K562 (cell line): ENCODE data around the gene SPHK1. TPM values are rescaled to one million over a fixed set of nuclear protein-coding genes. Genes with fewer than 3 reads are reported as not detected.

Experiments used
- CHD2 ChIP-seq: IDR thresholded peaks from 2 replicates; pipeline ENCODE4 v1.6.1; 2011; ENCODE audit warnings: low read depth, low read length
- CREB1 ChIP-seq, 2 experiments: sonication (generic) in 1 of 2; formaldehyde crosslinking in 1 of 2; IDR thresholded peaks; 2 replicates each; pipeline versions ENCODE4 v1.6.1 to v1.8.0; 2012 to 2022; ENCODE audit warnings: inconsistent platforms in 1 of 2, mild to moderate bottlenecking in 1 of 2, missing genetic modification reagents in 1 of 2, moderate library complexity in 1 of 2
- MAZ ChIP-seq, 2 experiments: fragments of 450-650 bp in 1 of 2; sonication (generic) in 1 of 2; formaldehyde crosslinking; IDR thresholded peaks in 1 of 2; conservative IDR thresholded peaks in 1 of 2; 2 replicates each; pipeline versions ENCODE4 v1.4.0 to v1.5.0; 2020; ENCODE audit warnings: mild to moderate bottlenecking in 1 of 2, missing genetic modification reagents in 1 of 2
- NR3C1 ChIP-seq: sonication (generic); formaldehyde crosslinking; IDR thresholded peaks from 2 replicates; pipeline ENCODE4 v1.8.1; 2022; ENCODE audit warnings: missing genetic modification reagents
- PTRF ChIP-seq: fragments of 450-650 bp; IDR thresholded peaks from 2 replicates; pipeline ENCODE4 v1.6.1; 2016; ENCODE audit warnings: mild to moderate bottlenecking, missing genetic modification characterization, missing compliant biosample characterization
- polyA plus RNA-seq, 8 experiments: library from polyadenylated mRNA; depleted of rRNA in 4 of 8; stranded (reverse) in 5 of 8; unstranded in 3 of 8; fragments of >200 nt; fragmentation: Nextera tagmentation in 2 of 8; fragmentation: Illumina TruSeq in 1 of 8; extraction: Ambion mirVana in 2 of 8; extraction: Trizol in 1 of 8; gene quantifications; 2 replicates each; pipeline versions ENCODE4 v1.2.1 to v1.2.3, GENCODE V29; 2011 to 2014; ENCODE audit warnings: inconsistent platforms in 1 of 8, missing spikeins in 1 of 8
- total RNA-seq, 7 experiments: library from RNA; depleted of rRNA in 6 of 7; stranded (reverse); fragments of >200 nt in 6 of 7; fragmentation: Illumina TruSeq in 2 of 7; extraction: Trizol in 2 of 7; gene quantifications; 2 replicates each; pipeline versions ENCODE4 v1.2.1 to v1.2.3, GENCODE V29; 2011 to 2021; ENCODE audit warnings: low replicate concordance in 1 of 7
- TF ChIP-seq, protein P1 (sequence below): sonication (generic); formaldehyde crosslinking; IDR thresholded peaks from 2 replicates; pipeline ENCODE4 v1.8.1; 2022; ENCODE audit warnings: missing genetic modification reagents
- TF ChIP-seq, protein P2 (sequence below): fragments of 250-450 bp; sonication (Bioruptor Pico); IDR thresholded peaks from 2 replicates; pipeline ENCODE4 v1.8.0; 2022; ENCODE audit warnings: moderate library complexity, mild to moderate bottlenecking, inconsistent platforms
- TF ChIP-seq, protein P3 (sequence below), 2 experiments: fragments of 150-350 bp in 1 of 2; IDR thresholded peaks; 2 replicates each; pipeline ENCODE4 v1.6.1; 2012 to 2016; ENCODE audit warnings: low read depth in 2 of 2, low read length in 2 of 2, mild to moderate bottlenecking in 1 of 2, moderate library complexity in 1 of 2
- TF ChIP-seq, protein P4 (sequence below): fragments of 200-600 bp; sonication (generic); IDR thresholded peaks from one replicate; pipeline ENCODE4 v1.6.1; 2012; ENCODE audit warnings: mild to moderate bottlenecking, low read depth, low read length, inconsistent platforms

Gene SPHK1
- total and polyA plus RNA-seq, 9 of the 15 experiments (the other 6 are each of a cell fraction or from before 2014, with no cell fraction given): 0.21 to 60.3 (median 14.5) TPM

DNA sequence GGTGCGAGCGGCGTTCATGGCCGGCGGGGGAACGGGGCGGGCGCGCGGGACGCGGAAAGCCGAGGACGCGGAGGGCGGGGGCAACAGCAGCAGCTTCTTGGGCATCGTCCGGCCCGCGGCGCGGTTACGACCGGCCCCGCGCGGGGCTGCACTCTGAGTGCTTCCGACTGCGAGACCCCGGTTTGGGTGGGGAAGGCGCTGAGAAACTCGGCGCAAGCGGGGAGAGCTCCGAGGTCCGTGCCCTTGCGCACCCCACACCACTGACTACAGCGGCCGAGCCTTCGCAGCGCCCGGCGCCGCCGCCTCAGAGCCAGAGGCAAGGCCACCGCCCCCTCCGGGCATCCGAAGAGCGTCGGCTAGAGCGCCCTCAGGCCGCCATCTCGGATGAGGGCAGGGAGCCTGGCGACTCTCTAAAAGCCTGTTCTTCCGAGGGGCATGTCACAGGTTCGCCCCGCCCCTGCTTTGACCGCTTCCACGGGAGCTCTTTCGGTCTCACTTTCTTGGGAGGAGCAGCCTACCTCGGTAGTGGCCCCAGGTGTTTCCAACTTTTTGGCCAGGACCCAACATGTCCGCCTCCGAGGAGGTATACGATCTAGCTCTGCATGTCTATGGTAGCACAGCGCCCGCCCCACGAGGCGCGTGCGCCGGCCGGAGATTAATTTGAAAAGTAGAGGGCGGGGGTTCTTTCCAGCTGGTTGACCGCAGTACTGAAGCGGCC is 30.7 kb upstream of the SPHK1 start, which contains the start of gene PRPSAP1 (continued):
- TF ChIP-seq, protein P1, sequence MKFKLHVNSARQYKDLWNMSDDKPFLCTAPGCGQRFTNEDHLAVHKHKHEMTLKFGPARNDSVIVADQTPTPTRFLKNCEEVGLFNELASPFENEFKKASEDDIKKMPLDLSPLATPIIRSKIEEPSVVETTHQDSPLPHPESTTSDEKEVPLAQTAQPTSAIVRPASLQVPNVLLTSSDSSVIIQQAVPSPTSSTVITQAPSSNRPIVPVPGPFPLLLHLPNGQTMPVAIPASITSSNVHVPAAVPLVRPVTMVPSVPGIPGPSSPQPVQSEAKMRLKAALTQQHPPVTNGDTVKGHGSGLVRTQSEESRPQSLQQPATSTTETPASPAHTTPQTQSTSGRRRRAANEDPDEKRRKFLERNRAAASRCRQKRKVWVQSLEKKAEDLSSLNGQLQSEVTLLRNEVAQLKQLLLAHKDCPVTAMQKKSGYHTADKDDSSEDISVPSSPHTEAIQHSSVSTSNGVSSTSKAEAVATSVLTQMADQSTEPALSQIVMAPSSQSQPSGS (CRISPR knock-in tag): no peak
- TF ChIP-seq, protein P2, sequence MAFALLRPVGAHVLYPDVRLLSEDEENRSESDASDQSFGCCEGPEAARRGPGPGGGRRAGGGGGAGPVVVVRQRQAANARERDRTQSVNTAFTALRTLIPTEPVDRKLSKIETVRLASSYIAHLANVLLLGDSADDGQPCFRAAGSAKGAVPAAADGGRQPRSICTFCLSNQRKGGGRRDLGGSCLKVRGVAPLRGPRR (CRISPR knock-in tag): no peak
- TF ChIP-seq, protein P3, sequence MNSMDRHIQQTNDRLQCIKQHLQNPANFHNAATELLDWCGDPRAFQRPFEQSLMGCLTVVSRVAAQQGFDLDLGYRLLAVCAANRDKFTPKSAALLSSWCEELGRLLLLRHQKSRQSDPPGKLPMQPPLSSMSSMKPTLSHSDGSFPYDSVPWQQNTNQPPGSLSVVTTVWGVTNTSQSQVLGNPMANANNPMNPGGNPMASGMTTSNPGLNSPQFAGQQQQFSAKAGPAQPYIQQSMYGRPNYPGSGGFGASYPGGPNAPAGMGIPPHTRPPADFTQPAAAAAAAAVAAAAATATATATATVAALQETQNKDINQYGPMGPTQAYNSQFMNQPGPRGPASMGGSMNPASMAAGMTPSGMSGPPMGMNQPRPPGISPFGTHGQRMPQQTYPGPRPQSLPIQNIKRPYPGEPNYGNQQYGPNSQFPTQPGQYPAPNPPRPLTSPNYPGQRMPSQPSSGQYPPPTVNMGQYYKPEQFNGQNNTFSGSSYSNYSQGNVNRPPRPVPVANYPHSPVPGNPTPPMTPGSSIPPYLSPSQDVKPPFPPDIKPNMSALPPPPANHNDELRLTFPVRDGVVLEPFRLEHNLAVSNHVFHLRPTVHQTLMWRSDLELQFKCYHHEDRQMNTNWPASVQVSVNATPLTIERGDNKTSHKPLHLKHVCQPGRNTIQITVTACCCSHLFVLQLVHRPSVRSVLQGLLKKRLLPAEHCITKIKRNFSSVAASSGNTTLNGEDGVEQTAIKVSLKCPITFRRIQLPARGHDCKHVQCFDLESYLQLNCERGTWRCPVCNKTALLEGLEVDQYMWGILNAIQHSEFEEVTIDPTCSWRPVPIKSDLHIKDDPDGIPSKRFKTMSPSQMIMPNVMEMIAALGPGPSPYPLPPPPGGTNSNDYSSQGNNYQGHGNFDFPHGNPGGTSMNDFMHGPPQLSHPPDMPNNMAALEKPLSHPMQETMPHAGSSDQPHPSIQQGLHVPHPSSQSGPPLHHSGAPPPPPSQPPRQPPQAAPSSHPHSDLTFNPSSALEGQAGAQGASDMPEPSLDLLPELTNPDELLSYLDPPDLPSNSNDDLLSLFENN (IDR thresholded peaks at IDR 0.05; ENCODE audit: low read depth in 2 of 2, low read length in 2 of 2): peak in 1 of 2 experiments; percentile 53; a peak in 1 of 4 replicates
- TF ChIP-seq CREB1 (IDR thresholded peaks at IDR 0.05): 0 out of 2 replicates have a peak, but pooled peaks have one; percentile 17
- peak; percentile 74 for TF ChIP-seq CREB1 (CRISPR knock-in tag; IDR thresholded peaks at IDR 0.05)
- TF ChIP-seq CHD2: no peak
- no peak; the same call in 1 of the 2 replicates for TF ChIP-seq PTRF (tag)
- TF ChIP-seq, protein P4, sequence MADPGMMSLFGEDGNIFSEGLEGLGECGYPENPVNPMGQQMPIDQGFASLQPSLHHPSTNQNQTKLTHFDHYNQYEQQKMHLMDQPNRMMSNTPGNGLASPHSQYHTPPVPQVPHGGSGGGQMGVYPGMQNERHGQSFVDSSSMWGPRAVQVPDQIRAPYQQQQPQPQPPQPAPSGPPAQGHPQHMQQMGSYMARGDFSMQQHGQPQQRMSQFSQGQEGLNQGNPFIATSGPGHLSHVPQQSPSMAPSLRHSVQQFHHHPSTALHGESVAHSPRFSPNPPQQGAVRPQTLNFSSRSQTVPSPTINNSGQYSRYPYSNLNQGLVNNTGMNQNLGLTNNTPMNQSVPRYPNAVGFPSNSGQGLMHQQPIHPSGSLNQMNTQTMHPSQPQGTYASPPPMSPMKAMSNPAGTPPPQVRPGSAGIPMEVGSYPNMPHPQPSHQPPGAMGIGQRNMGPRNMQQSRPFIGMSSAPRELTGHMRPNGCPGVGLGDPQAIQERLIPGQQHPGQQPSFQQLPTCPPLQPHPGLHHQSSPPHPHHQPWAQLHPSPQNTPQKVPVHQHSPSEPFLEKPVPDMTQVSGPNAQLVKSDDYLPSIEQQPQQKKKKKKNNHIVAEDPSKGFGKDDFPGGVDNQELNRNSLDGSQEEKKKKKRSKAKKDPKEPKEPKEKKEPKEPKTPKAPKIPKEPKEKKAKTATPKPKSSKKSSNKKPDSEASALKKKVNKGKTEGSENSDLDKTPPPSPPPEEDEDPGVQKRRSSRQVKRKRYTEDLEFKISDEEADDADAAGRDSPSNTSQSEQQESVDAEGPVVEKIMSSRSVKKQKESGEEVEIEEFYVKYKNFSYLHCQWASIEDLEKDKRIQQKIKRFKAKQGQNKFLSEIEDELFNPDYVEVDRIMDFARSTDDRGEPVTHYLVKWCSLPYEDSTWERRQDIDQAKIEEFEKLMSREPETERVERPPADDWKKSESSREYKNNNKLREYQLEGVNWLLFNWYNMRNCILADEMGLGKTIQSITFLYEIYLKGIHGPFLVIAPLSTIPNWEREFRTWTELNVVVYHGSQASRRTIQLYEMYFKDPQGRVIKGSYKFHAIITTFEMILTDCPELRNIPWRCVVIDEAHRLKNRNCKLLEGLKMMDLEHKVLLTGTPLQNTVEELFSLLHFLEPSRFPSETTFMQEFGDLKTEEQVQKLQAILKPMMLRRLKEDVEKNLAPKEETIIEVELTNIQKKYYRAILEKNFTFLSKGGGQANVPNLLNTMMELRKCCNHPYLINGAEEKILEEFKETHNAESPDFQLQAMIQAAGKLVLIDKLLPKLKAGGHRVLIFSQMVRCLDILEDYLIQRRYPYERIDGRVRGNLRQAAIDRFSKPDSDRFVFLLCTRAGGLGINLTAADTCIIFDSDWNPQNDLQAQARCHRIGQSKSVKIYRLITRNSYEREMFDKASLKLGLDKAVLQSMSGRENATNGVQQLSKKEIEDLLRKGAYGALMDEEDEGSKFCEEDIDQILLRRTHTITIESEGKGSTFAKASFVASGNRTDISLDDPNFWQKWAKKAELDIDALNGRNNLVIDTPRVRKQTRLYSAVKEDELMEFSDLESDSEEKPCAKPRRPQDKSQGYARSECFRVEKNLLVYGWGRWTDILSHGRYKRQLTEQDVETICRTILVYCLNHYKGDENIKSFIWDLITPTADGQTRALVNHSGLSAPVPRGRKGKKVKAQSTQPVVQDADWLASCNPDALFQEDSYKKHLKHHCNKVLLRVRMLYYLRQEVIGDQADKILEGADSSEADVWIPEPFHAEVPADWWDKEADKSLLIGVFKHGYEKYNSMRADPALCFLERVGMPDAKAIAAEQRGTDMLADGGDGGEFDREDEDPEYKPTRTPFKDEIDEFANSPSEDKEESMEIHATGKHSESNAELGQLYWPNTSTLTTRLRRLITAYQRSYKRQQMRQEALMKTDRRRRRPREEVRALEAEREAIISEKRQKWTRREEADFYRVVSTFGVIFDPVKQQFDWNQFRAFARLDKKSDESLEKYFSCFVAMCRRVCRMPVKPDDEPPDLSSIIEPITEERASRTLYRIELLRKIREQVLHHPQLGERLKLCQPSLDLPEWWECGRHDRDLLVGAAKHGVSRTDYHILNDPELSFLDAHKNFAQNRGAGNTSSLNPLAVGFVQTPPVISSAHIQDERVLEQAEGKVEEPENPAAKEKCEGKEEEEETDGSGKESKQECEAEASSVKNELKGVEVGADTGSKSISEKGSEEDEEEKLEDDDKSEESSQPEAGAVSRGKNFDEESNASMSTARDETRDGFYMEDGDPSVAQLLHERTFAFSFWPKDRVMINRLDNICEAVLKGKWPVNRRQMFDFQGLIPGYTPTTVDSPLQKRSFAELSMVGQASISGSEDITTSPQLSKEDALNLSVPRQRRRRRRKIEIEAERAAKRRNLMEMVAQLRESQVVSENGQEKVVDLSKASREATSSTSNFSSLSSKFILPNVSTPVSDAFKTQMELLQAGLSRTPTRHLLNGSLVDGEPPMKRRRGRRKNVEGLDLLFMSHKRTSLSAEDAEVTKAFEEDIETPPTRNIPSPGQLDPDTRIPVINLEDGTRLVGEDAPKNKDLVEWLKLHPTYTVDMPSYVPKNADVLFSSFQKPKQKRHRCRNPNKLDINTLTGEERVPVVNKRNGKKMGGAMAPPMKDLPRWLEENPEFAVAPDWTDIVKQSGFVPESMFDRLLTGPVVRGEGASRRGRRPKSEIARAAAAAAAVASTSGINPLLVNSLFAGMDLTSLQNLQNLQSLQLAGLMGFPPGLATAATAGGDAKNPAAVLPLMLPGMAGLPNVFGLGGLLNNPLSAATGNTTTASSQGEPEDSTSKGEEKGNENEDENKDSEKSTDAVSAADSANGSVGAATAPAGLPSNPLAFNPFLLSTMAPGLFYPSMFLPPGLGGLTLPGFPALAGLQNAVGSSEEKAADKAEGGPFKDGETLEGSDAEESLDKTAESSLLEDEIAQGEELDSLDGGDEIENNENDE: no peak
- peak; percentile 89 to 94 for TF ChIP-seq MAZ (CRISPR knock-in tag; conservative IDR thresholded peaks at IDR 0.05 in 1 of 2, IDR thresholded peaks at IDR 0.05 in 1 of 2)
- no peak for TF ChIP-seq NR3C1 (CRISPR knock-in tag)
